Stimulated activated CD4-positive, alpha-beta T cell treated with anti-CD3 and anti-CD28 coated beads, TNF-alpha, amount 100 ng/mL, for 4 hours (primary cell): ENCODE results near the gene ORM1.
"Not testable (repeated sequence)": the region's sequence is repeated elsewhere in the genome, so short reads cannot be mapped to it uniquely, and the experiment has no call there.

ENCODE experiments used
- DNase-seq, 3 experiments: peaks; one replicate each; pipeline ENCODE4 v3.0.0-alpha.2; 2020; ENCODE audit warnings: low read depth in 3 of 3

Gene ORM1

GRCh38 chr9:114322831-114323531 lies at the start of gene ORM1:
Gene ORM1, plus strand, starts transcription at chr9:114323098. Its CDS starts 36 bp downstream, at chr9:114323134.
- DNase-seq = not testable (repeated sequence)

DNA sequence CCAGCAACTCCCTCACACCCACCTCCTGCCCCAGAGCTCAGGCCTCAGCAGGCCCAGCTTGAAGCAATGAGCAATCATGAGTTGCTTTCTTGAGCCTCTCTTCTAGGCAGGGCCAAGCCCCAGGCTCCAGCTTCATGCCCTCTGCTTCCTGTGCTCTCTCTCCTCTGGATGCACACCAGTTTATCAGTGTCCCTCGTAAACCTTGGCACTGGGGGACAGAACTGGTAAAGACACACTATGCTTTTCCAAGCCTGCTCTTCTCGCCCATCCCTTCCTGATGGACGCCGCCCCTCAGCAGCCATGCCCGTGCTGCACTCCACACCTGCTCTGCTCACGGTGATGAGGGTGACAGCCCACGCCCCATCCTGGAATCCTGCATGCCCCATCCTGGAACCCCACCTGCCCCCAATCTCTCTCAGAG lies 49.4 kb upstream of the ORM1 start:
- DNase-seq = no peak

- DNase-seq = no peak
Observed at GRCh38 chr9:114274217-114274616, 48.7 kb upstream of the ORM1 start.

DNA sequence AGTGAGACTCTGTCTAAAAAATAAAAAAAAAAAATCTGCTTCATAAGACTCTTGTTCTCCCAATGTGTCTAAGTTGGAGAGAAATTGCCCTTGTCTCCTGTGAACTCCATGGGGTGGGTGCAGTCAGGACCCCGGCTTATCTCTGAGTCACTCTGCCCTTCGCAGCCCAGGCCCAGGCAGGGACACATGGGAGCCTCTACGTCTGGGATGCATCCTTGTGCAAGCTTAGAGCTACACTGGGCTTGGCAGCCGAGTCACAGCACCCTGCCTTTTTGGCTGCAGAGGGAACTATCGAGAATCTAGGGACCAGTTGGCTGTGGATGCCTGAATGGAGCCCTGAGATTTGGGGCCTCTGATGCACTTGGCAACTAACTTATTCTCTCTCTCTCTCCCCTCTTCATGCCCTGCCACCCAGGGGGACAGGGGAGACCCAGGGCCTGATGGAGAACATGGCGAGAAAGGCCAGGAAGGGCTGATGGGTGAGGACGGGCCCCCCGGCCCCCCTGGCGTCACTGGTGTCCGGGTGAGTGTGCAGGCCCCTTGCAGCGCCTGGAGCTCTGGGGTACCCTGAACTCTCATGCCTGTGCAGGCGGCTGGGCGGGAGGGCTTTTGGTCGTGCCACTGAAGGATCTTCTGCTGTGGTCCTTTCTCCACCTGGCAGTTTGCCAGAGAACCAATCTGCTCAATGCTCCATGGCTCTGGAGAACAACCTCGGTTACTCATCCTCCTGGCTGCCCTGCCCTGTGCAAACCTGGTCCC lies 47.5 kb upstream of the ORM1 start:
- DNase-seq = no peak

- DNase-seq = no peak
Observed at GRCh38 chr9:114276908-114277821, 45.7 kb upstream of the ORM1 start.

- no peak for DNase-seq
Observed at GRCh38 chr9:114278356-114278755, 44.5 kb upstream of the ORM1 start.

DNA sequence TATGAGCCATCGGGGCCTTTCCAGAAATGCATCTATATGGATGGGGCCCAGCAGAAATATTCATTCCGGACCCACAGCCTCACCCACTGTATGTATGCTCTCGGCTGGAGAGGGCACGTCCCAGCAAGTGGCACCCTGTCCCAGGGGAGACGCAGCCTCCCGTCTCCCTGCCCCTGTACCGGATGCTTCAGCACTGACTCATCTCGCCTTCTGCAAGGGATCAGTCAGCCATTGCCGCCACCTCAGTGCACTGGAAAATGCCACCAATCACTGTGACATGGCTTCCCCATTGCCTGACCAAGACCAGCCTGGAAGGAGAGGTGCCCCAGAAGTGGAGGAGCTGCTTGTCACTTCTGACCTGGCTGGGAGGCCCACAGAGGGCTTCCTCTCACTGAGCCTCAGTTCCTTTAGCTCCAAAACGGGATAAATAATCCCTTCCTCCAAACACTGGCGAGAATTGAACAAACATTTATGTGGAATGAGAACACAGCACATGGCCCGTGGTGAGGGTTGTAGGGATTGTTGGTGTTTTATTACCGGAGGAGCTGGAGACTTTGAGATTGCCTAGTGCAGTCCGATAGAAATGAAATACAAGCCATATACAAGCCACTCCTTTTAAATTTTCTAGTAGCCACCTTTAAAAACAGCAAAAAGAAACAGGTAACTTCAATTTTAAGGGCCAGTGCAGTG lies 43.9 kb upstream of the ORM1 start:
- DNase-seq = no peak

GRCh38 chr9:114279693-114280092 lies 43.2 kb upstream of the ORM1 start:
- DNase-seq = no peak

GRCh38 chr9:114280636-114281472 lies 42.0 kb upstream of the ORM1 start:
- no peak for DNase-seq

GRCh38 chr9:114281473-114282103 lies 41.3 kb upstream of the ORM1 start:
- no peak for DNase-seq

GRCh38 chr9:114282104-114282485 lies 40.8 kb upstream of the ORM1 start:
- DNase-seq = no peak

DNA sequence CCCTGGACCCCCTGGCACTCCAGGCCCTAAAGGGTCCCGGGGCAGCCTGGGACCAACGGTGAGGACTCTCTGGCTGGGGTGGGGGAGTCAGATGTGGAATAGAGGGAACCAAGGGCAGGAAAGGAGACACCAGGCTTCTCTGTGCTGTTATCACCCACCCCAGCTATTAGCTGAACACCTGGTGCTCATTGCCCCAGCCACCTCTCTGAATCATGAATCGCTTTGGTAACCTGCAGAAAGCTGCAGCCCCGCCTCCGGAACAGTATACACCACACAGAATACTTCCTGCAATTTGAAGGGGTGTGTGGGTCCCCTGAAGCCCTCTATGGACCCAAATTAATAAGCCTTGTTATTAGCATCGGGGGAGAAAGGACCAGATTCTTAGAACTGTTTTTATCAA lies 40.4 kb upstream of the ORM1 start:
- no peak for DNase-seq

DNA sequence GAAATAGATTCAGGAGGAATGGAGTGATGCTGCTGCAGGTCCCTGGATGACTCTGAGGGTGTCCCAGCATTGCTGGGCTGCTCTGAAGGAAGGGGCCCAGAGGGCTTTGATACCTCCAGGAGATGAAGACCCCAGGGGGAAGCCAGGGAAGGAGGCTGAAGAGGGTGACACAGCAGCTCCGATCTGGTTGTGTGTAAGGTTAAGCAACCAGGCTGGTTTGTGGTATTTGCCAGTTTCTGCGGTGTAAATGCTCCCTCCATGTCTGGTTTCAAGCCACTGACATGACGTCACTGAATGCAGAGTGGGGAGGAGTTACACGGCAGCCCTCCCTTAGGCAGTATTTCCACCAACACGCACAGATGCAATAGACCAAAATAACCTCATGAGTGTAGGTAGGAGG lies 40.0 kb upstream of the ORM1 start:
- no peak for DNase-seq

GRCh38 chr9:114283551-114284111 lies 39.3 kb upstream of the ORM1 start:
- no peak for DNase-seq

GRCh38 chr9:114284316-114285060 lies 38.4 kb upstream of the ORM1 start:
- DNase-seq = no peak

- no peak for DNase-seq
Observed at GRCh38 chr9:114285166-114285867, 37.6 kb upstream of the ORM1 start.

GRCh38 chr9:114286146-114286679 lies 36.7 kb upstream of the ORM1 start:
- no peak for DNase-seq
